ENCODE results near the gene COTL1.
A peak's percentile ranks its signal among the peaks of the same experiment; 100 is the strongest.

Gene COTL1

GRCh38 chr16:84582958-84583516 lies 34.8 kb downstream of the COTL1 start:
- no peaks in the 10 kb centered on the region for H3K9me3 Mint-ChIP-seq
- peaks cover 46% of the 10 kb centered on the region for H3K4me1 Mint-ChIP-seq
- DNase-seq (ENCODE audit: low spot score in 2 of 2) (no peak), ATAC-seq (replicated peaks; ENCODE audit: extremely low read depth, poor library complexity, severe bottlenecking) (no peak)
- H3K27me3 Mint-ChIP-seq = no peaks in the 10 kb centered on the region
- H3K36me3 Mint-ChIP-seq (ENCODE audit: insufficient read depth) = peaks cover 25% of the 10 kb centered on the region
- no peak overlapping the region for H3K4me3 Mint-ChIP-seq
- peak overlapping the region; percentile 71 for H3K27ac Mint-ChIP-seq (ENCODE audit: low read depth)

- no peak for ATAC-seq (replicated peaks; ENCODE audit: extremely low read depth, poor library complexity, severe bottlenecking)
- Mint-ChIP-seq H3K4me3 (no peak overlapping the region), H3K27me3 (no peaks in the 10 kb centered on the region), H3K4me1 (peaks cover 59% of the 10 kb centered on the region), H3K9me3 (no peaks in the 10 kb centered on the region), H3K36me3 (ENCODE audit: insufficient read depth) (peaks cover 20% of the 10 kb centered on the region), H3K27ac (ENCODE audit: low read depth) (no peak overlapping the region)
- DNase-seq (ENCODE audit: low spot score in 2 of 2) = no peak
Measured at GRCh38 chr16:84581158-84581557, 36.7 kb downstream of the COTL1 start.

GRCh38 chr16:84579936-84580335 lies 37.9 kb downstream of the COTL1 start:
- no peak for DNase-seq (ENCODE audit: low spot score in 2 of 2)
- H3K27ac Mint-ChIP-seq (ENCODE audit: low read depth) = peak overlapping the region; percentile 32
- H3K27me3 Mint-ChIP-seq = no peaks in the 10 kb centered on the region
- no peaks in the 10 kb centered on the region for H3K9me3 Mint-ChIP-seq
- peaks cover 23% of the 10 kb centered on the region for H3K36me3 Mint-ChIP-seq (ENCODE audit: insufficient read depth)
- no peak for ATAC-seq (replicated peaks; ENCODE audit: extremely low read depth, poor library complexity, severe bottlenecking)
- H3K4me3 Mint-ChIP-seq = no peak overlapping the region
- H3K4me1 Mint-ChIP-seq = peaks cover 52% of the 10 kb centered on the region

GRCh38 chr16:84578538-84579126 lies 39.2 kb downstream of the COTL1 start:
- Mint-ChIP-seq H3K9me3 (no peaks in the 10 kb centered on the region), H3K4me3 (no peak overlapping the region), H3K27me3 (no peaks in the 10 kb centered on the region), H3K36me3 (ENCODE audit: insufficient read depth) (peaks cover 20% of the 10 kb centered on the region), H3K27ac (ENCODE audit: low read depth) (no peak overlapping the region), H3K4me1 (peaks cover 45% of the 10 kb centered on the region)
- ATAC-seq (replicated peaks; ENCODE audit: extremely low read depth, poor library complexity, severe bottlenecking) (no peak), DNase-seq (ENCODE audit: low spot score in 2 of 2) (no peak)

GRCh38 chr16:84577034-84577803 lies 40.7 kb downstream of the COTL1 start:
- H3K27ac Mint-ChIP-seq (ENCODE audit: low read depth) = peak overlapping the region; percentile 80
- H3K4me3 Mint-ChIP-seq = no peak overlapping the region
- H3K36me3 Mint-ChIP-seq (ENCODE audit: insufficient read depth) = peaks cover 26% of the 10 kb centered on the region
- no peaks in the 10 kb centered on the region for H3K9me3 Mint-ChIP-seq
- ATAC-seq (replicated peaks; ENCODE audit: extremely low read depth, poor library complexity, severe bottlenecking) (no peak), DNase-seq (ENCODE audit: low spot score in 2 of 2) (no peak)
- no peaks in the 10 kb centered on the region for H3K27me3 Mint-ChIP-seq
- peaks cover 59% of the 10 kb centered on the region for H3K4me1 Mint-ChIP-seq

- no peaks in the 10 kb centered on the region for H3K27me3 Mint-ChIP-seq
- ATAC-seq (replicated peaks; ENCODE audit: extremely low read depth, poor library complexity, severe bottlenecking) = no peak
- H3K36me3 Mint-ChIP-seq (ENCODE audit: insufficient read depth) = peaks cover 24% of the 10 kb centered on the region
Measured at GRCh38 chr16:84575914-84576313, 42.0 kb downstream of the COTL1 start.

GRCh38 chr16:84574191-84574590 lies 43.7 kb downstream of the COTL1 start:
- Mint-ChIP-seq H3K9me3 (peaks cover 4% of the 10 kb centered on the region), H3K27ac (ENCODE audit: low read depth) (no peak overlapping the region), H3K36me3 (ENCODE audit: insufficient read depth) (peaks cover 28% of the 10 kb centered on the region), H3K27me3 (no peaks in the 10 kb centered on the region), H3K4me1 (peaks cover 68% of the 10 kb centered on the region), H3K4me3 (peak overlapping the region; percentile 13)
- ATAC-seq (replicated peaks; ENCODE audit: extremely low read depth, poor library complexity, severe bottlenecking) (no peak), DNase-seq (ENCODE audit: low spot score in 2 of 2) (no peak)

More at GRCh38 chr16:84575914-84576313, 42.0 kb downstream of the COTL1 start:
- Mint-ChIP-seq H3K27ac (ENCODE audit: low read depth) (peak overlapping the region; percentile 53), H3K4me1 (peaks cover 69% of the 10 kb centered on the region), H3K4me3 (no peak overlapping the region), H3K9me3 (peaks cover 4% of the 10 kb centered on the region)
- DNase-seq (ENCODE audit: low spot score in 2 of 2) = no peak

GRCh38 chr16:84572096-84572495 lies 45.8 kb downstream of the COTL1 start:
- no peaks in the 10 kb centered on the region for H3K27me3 Mint-ChIP-seq
- H3K4me1 Mint-ChIP-seq = peaks cover 62% of the 10 kb centered on the region
- peaks cover 4% of the 10 kb centered on the region for H3K9me3 Mint-ChIP-seq
- no peak for DNase-seq (ENCODE audit: low spot score in 2 of 2)
- peaks cover 36% of the 10 kb centered on the region for H3K36me3 Mint-ChIP-seq (ENCODE audit: insufficient read depth)
- peak overlapping the region; percentile 56 for H3K4me3 Mint-ChIP-seq
- ATAC-seq (replicated peaks; ENCODE audit: extremely low read depth, poor library complexity, severe bottlenecking) = peak; percentile 51
- peak overlapping the region; percentile 72 for H3K27ac Mint-ChIP-seq (ENCODE audit: low read depth)

GRCh38 chr16:84571506-84571905 lies 46.4 kb downstream of the COTL1 start:
- DNase-seq (ENCODE audit: low spot score in 2 of 2) = no peak
- peaks cover 4% of the 10 kb centered on the region for H3K9me3 Mint-ChIP-seq
- no peaks in the 10 kb centered on the region for H3K27me3 Mint-ChIP-seq
- H3K36me3 Mint-ChIP-seq (ENCODE audit: insufficient read depth) = peaks cover 37% of the 10 kb centered on the region
- peaks cover 58% of the 10 kb centered on the region for H3K4me1 Mint-ChIP-seq
- no peak for ATAC-seq (replicated peaks; ENCODE audit: extremely low read depth, poor library complexity, severe bottlenecking)
- H3K4me3 Mint-ChIP-seq = no peak overlapping the region
- H3K27ac Mint-ChIP-seq (ENCODE audit: low read depth) = peak overlapping the region; percentile 72

GRCh38 chr16:84570739-84571403 lies 47.0 kb downstream of the COTL1 start:
- Mint-ChIP-seq H3K27ac (ENCODE audit: low read depth) (peak overlapping the region; percentile 62), H3K9me3 (peaks cover 4% of the 10 kb centered on the region), H3K4me3 (no peak overlapping the region), H3K4me1 (peaks cover 52% of the 10 kb centered on the region), H3K27me3 (no peaks in the 10 kb centered on the region), H3K36me3 (ENCODE audit: insufficient read depth) (peaks cover 40% of the 10 kb centered on the region)
- no peak for ATAC-seq (replicated peaks; ENCODE audit: extremely low read depth, poor library complexity, severe bottlenecking)
- DNase-seq (ENCODE audit: low spot score in 2 of 2) = no peak

- H3K4me1 Mint-ChIP-seq = peaks cover 50% of the 10 kb centered on the region
- peaks cover 46% of the 10 kb centered on the region for H3K36me3 Mint-ChIP-seq (ENCODE audit: insufficient read depth)
- H3K27ac Mint-ChIP-seq (ENCODE audit: low read depth) = peak overlapping the region; percentile 62
- ATAC-seq (replicated peaks; ENCODE audit: extremely low read depth, poor library complexity, severe bottlenecking) = no peak
- no peak for DNase-seq (ENCODE audit: low spot score in 2 of 2)
- peaks cover 4% of the 10 kb centered on the region for H3K9me3 Mint-ChIP-seq
- H3K27me3 Mint-ChIP-seq = no peaks in the 10 kb centered on the region
- no peak overlapping the region for H3K4me3 Mint-ChIP-seq
Measured at GRCh38 chr16:84569382-84569987, 48.4 kb downstream of the COTL1 start.

- H3K9me3 Mint-ChIP-seq = peaks cover 4% of the 10 kb centered on the region
Measured at GRCh38 chr16:84568066-84568465, 49.8 kb downstream of the COTL1 start.

More at GRCh38 chr16:84568066-84568465, 49.8 kb downstream of the COTL1 start:
- H3K4me3 Mint-ChIP-seq = no peak overlapping the region
- ATAC-seq (replicated peaks; ENCODE audit: extremely low read depth, poor library complexity, severe bottlenecking) = no peak
- H3K27me3 Mint-ChIP-seq = no peaks in the 10 kb centered on the region
- peaks cover 44% of the 10 kb centered on the region for H3K4me1 Mint-ChIP-seq
- peaks cover 41% of the 10 kb centered on the region for H3K36me3 Mint-ChIP-seq (ENCODE audit: insufficient read depth)
- peak overlapping the region; percentile 36 for H3K27ac Mint-ChIP-seq (ENCODE audit: low read depth)
- DNase-seq (ENCODE audit: low spot score in 2 of 2) = no peak

All from central memory CD8-positive, alpha-beta T cell (primary cell).